ENCODE data around the gene DNASE1.
"Not testable (repeated sequence)": the region's sequence is repeated elsewhere in the genome, so short reads cannot be mapped to it uniquely, and the experiment has no call there.

The DNASE1 gene

GRCh38 chr16:3654249-3654991 lies at the start of gene DNASE1:
Gene DNASE1 (plus strand): TSS chr16:3654691. CDS start chr16:3655374, 683 bp downstream.
- peak; percentile 26 for DNase-seq (ENCODE audit: low read depth)

- DNase-seq (ENCODE audit: low read depth) = no peak
These were observed 48.0 kb upstream of the DNASE1 start for GRCh38 chr16:3606441-3606840.

GRCh38 chr16:3607161-3607560 lies 47.3 kb upstream of the DNASE1 start:
- DNase-seq (ENCODE audit: low read depth) = no peak

- no peak for DNase-seq (ENCODE audit: low read depth)
These were observed 46.9 kb upstream of the DNASE1 start for GRCh38 chr16:3607634-3608033.

GRCh38 chr16:3608069-3608468 lies 46.4 kb upstream of the DNASE1 start:
- DNase-seq (ENCODE audit: low read depth) = no peak

GRCh38 chr16:3608976-3609375 lies 45.5 kb upstream of the DNASE1 start:
- not testable (repeated sequence) for DNase-seq (ENCODE audit: low read depth)

- no peak for DNase-seq (ENCODE audit: low read depth)
These were observed 44.4 kb upstream of the DNASE1 start for GRCh38 chr16:3609895-3610697.

- DNase-seq (ENCODE audit: low read depth) = no peak
These were observed 43.8 kb upstream of the DNASE1 start for GRCh38 chr16:3610698-3611145.

- peak; percentile 83 for DNase-seq (ENCODE audit: low read depth)
These were observed 43.1 kb upstream of the DNASE1 start, which contains the start of gene SLX4 for GRCh38 chr16:3611146-3611975. Gene SLX4 (minus strand): TSS chr16:3611606. CDS start chr16:3608964, 2,642 bp downstream.

GRCh38 chr16:3612510-3613466 lies 41.7 kb upstream of the DNASE1 start:
- no peak for DNase-seq (ENCODE audit: low read depth)

GRCh38 chr16:3618769-3619141 lies 35.7 kb upstream of the DNASE1 start:
- no peak for DNase-seq (ENCODE audit: low read depth)

- no peak for DNase-seq (ENCODE audit: low read depth)
These were observed 30.8 kb upstream of the DNASE1 start for GRCh38 chr16:3623642-3624041.

GRCh38 chr16:3625331-3625730 lies 29.2 kb upstream of the DNASE1 start:
- no peak for DNase-seq (ENCODE audit: low read depth)

- no peak for DNase-seq (ENCODE audit: low read depth)
These were observed 28.4 kb upstream of the DNASE1 start for GRCh38 chr16:3625911-3626732.

GRCh38 chr16:3637371-3637923 lies 17.0 kb upstream of the DNASE1 start:
- no peak for DNase-seq (ENCODE audit: low read depth)

GRCh38 chr16:3638916-3639644 lies 15.4 kb upstream of the DNASE1 start:
- DNase-seq (ENCODE audit: low read depth) = no peak

GRCh38 chr16:3640207-3640606 lies 14.3 kb upstream of the DNASE1 start:
- DNase-seq (ENCODE audit: low read depth) = no peak

GRCh38 chr16:3640632-3641501 lies 13.6 kb upstream of the DNASE1 start:
- no peak for DNase-seq (ENCODE audit: low read depth)

Measured in GM04504 (cell line).